PC-9 (cell line): Measurements from ENCODE around the gene PRKG1. TPM values are rescaled to one million over a fixed set of nuclear protein-coding genes. Genes with fewer than 3 reads are reported as not detected.
"Not testable (repeated sequence)": the region's sequence is repeated elsewhere in the genome, so short reads cannot be mapped to it uniquely, and the experiment has no call there.

ENCODE experiments used
- BruUV-seq: library from RNA; stranded (reverse); fragments of 400-500 nt; replicated peaks from 2 replicates; lab custom pipeline; 2021; lab: Mats Ljungman, UMichigan
- CTCF ChIA-PET: fragments of 300-600 bp; sonication (Branson Sonifier 250); formaldehyde crosslinking; loops from one replicate; lab custom pipeline; 2022; ENCODE audit warnings: antibody characterized with exemption; lab: Charles Lee
- POLR2A ChIA-PET: fragments of 300-600 bp; sonication (Branson Sonifier 250); formaldehyde crosslinking; loops from one replicate; lab custom pipeline; 2022; ENCODE audit warnings: antibody characterized with exemption; ENCODE audit not compliant: unreplicated experiment; lab: Charles Lee
- DNase-seq, 2 experiments: peaks; one replicate each; pipeline versions ENCODE4 v3.0.0 to v3.0.0-alpha.2; 2015 to 2022; ENCODE audit warnings: mixed read lengths in 1 of 2
- H2AFZ ChIP-seq: fragments of 200-600 bp; sonication (generic); 2 replicates; pipeline ENCODE4 v1.8.1; 2017; ENCODE audit warnings: antibody characterized with exemption
- H3F3A ChIP-seq: fragments of 200-600 bp; sonication (generic); 2 replicates; pipeline ENCODE4 v1.8.1; 2017; ENCODE audit warnings: antibody characterized with exemption, mild to moderate bottlenecking, low read depth; ENCODE audit not compliant: insufficient read depth
- H3K27ac ChIP-seq: fragments of 200-600 bp; sonication (generic); 2 replicates; pipeline ENCODE4 v1.6.1; 2016; ENCODE audit warnings: mixed run types
- H3K27me3 ChIP-seq: fragments of 200-600 bp; sonication (generic); 2 replicates; pipeline ENCODE4 v1.6.1; 2016; ENCODE audit warnings: low read depth, mixed run types; ENCODE audit not compliant: insufficient read depth
- H3K36me3 ChIP-seq: fragments of 200-600 bp; sonication (generic); 2 replicates; pipeline ENCODE4 v1.6.1; 2016; ENCODE audit warnings: low read depth, mixed run types
- H3K4me1 ChIP-seq: fragments of 200-600 bp; sonication (generic); replicated peaks from 2 replicates; pipeline ENCODE4 v1.6.1; 2016; ENCODE audit warnings: mixed run types; ENCODE audit not compliant: insufficient read depth
- H3K4me2 ChIP-seq: fragments of 200-600 bp; sonication (generic); 2 replicates; pipeline ENCODE4 v1.6.1; 2017; ENCODE audit warnings: mixed run types
- H3K4me3 ChIP-seq: fragments of 200-600 bp; sonication (generic); 2 replicates; pipeline ENCODE4 v1.6.1; 2016; ENCODE audit warnings: mixed run types
- H3K79me2 ChIP-seq: fragments of 200-600 bp; sonication (generic); 2 replicates; pipeline ENCODE4 v1.6.1; 2017; ENCODE audit warnings: low read depth, mixed run types
- H3K9me2 ChIP-seq: fragments of 200-600 bp; sonication (generic); 2 replicates; pipeline ENCODE4 v1.8.1; 2017; ENCODE audit warnings: mild to moderate bottlenecking; ENCODE audit not compliant: insufficient read depth
- H3K9me3 ChIP-seq: fragments of 200-600 bp; sonication (generic); 2 replicates; pipeline ENCODE4 v1.8.1; 2016; ENCODE audit warnings: low read depth; ENCODE audit not compliant: insufficient read depth
- H4K20me1 ChIP-seq: fragments of 200-600 bp; sonication (generic); 2 replicates; pipeline ENCODE4 v1.8.1; 2017; ENCODE audit not compliant: insufficient read depth
- CTCF ChIP-seq: fragments of 200-600 bp; sonication (generic); conservative IDR thresholded peaks from 2 replicates; pipeline ENCODE4 v1.6.1; 2017; ENCODE audit warnings: mixed run types, antibody characterized with exemption, mild to moderate bottlenecking, moderate library complexity
- EZH2 ChIP-seq: fragments of 200-600 bp; sonication (generic); IDR thresholded peaks from 2 replicates; pipeline ENCODE4 v1.8.0; 2017; ENCODE audit warnings: antibody characterized with exemption, low read depth
- intact Hi-C: fragments of 100-400 bp; cut with micrococcal nuclease; formaldehyde crosslinking; loops from one replicate; pipeline ENCODE4 v1.10.0; 2022; ENCODE audit not compliant: unreplicated experiment
- total RNA-seq: library from RNA; stranded (reverse); gene quantifications from 2 replicates; pipeline ENCODE4 v1.2.3, GENCODE V29; 2021

PRKG1 gene
- total RNA-seq, 1 experiment from 2014 or later = 0.70 TPM

DNA sequence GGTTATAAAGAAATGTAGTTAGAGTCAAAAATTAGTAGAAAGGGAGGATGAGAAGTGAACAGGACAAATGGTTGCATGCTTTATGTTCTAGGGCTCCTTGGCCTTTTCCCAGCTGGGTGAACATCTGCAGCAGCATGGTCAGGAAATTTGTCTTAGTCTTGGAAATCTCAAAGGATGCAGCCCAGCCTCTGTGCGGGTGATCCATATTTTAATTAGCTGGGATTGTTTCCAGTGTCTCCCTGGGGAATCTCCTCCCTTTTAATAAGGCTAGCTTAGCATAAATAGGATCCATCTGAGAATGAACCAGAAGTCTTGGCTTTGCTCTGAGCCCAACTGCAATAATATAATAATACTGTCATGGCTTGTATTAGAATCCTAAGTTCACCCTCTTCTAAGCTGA lies 198.3 kb downstream of the PRKG1 start:
- Histone ChIP-seq H3K9me3 (no peaks in the 10 kb centered on the region), H3K4me2 (no peak overlapping the region), H3K36me3 (no peaks in the 10 kb centered on the region), H3K4me3 (no peak overlapping the region), H3K9me2 (no peaks in the 10 kb centered on the region; the same call in 1 of the 2 replicates), H4K20me1 (no peaks in the 10 kb centered on the region), H3K27ac (no peak overlapping the region), H3K27me3 (no peaks in the 10 kb centered on the region), H2AFZ (no peak overlapping the region), H3F3A (no peaks in the 10 kb centered on the region), H3K79me2 (no peaks in the 10 kb centered on the region), H3K4me1 (no peaks in the 10 kb centered on the region)
- intact Hi-C loops = no loop called here
- no TSS peak for BruUV-seq
- TF ChIP-seq EZH2 (no peak), CTCF (no peak)
- POLR2A ChIA-PET = no interaction called here
- DNase-seq = no peak
- CTCF ChIA-PET = no interaction called here

- CTCF ChIA-PET = no interaction called here
- BruUV-seq = no TSS peak
- no peaks in the 10 kb centered on the region for H4K20me1 ChIP-seq
Measured at GRCh38 chr10:51273574-51273973, 199.3 kb downstream of the PRKG1 start.

GRCh38 chr10:51276097-51276496 lies 201.8 kb downstream of the PRKG1 start:
- H3K27ac ChIP-seq, BruUV-seq, H3K36me3 ChIP-seq, POLR2A ChIA-PET, intact Hi-C loops, H3K4me1 ChIP-seq, H3K4me3 ChIP-seq, CTCF ChIA-PET, H4K20me1 ChIP-seq, H3K4me2 ChIP-seq, DNase-seq, H3K9me2 ChIP-seq, H3K9me3 ChIP-seq, H3K79me2 ChIP-seq, H3F3A ChIP-seq, H2AFZ ChIP-seq, H3K27me3 ChIP-seq: not testable (repeated sequence)

More at GRCh38 chr10:51273574-51273973, 199.3 kb downstream of the PRKG1 start:
- TF ChIP-seq CTCF (no peak), EZH2 (no peak)
- Histone ChIP-seq H2AFZ (no peak overlapping the region), H3K27me3 (no peaks in the 10 kb centered on the region), H3K4me2 (no peak overlapping the region), H3K36me3 (no peaks in the 10 kb centered on the region), H3K9me2 (no peaks in the 10 kb centered on the region; the same call in 1 of the 2 replicates), H3K4me3 (no peak overlapping the region), H3K79me2 (no peaks in the 10 kb centered on the region), H3F3A (no peaks in the 10 kb centered on the region), H3K4me1 (no peaks in the 10 kb centered on the region), H3K9me3 (no peaks in the 10 kb centered on the region), H3K27ac (no peak overlapping the region)
- DNase-seq = no peak
- POLR2A ChIA-PET = no interaction called here
- intact Hi-C loops = no loop called here

DNA sequence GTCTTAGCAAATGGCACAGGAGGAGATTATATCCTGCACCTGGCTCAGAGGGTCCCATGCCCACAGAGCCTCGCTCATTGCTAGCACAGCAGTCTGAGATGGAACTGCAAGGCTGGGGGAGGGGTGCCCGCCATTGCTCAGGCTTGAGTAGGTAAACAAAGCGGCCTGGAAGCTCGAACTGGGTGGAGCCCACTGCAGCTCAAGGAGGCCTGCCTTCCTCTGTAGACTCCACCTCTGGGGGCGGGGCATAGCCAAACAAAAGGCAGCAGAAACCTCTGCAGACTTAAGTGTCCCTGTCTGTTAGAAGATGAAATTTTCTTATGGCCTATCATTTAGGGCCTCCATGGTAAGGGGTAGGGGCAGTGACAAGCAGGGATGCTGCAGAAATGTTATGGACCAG lies 207.1 kb downstream of the PRKG1 start:
- intact Hi-C loops, H2AFZ ChIP-seq, DNase-seq, H3K27me3 ChIP-seq, POLR2A ChIA-PET, H3K4me1 ChIP-seq, H3K27ac ChIP-seq, H3K79me2 ChIP-seq, CTCF ChIA-PET, H3K9me2 ChIP-seq, H3K4me3 ChIP-seq, H3K9me3 ChIP-seq, H3K4me2 ChIP-seq, H3K36me3 ChIP-seq, H3F3A ChIP-seq, H4K20me1 ChIP-seq, BruUV-seq: not testable (repeated sequence)
